WERI-Rb-1 (cell line): ENCODE data around the gene HMGXB4.

Experiments used
- DNase-seq: peaks from one replicate; pipeline ENCODE4 v3.0.0-alpha.2; 2020
- H3K27ac ChIP-seq: fragments of 250-450 bp; sonication (Bioruptor Pico); 2 replicates; pipeline ENCODE4 v1.5.1; 2020; ENCODE audit warnings: mild to moderate bottlenecking, moderate library complexity
- H3K27me3 ChIP-seq: fragments of 250-450 bp; sonication (Bioruptor Pico); 2 replicates; pipeline ENCODE4 v1.5.1; 2021; ENCODE audit warnings: mild to moderate bottlenecking, low read depth, moderate library complexity; ENCODE audit not compliant: insufficient read depth, severe bottlenecking
- H3K36me3 ChIP-seq: fragments of 250-450 bp; sonication (Bioruptor Pico); 2 replicates; pipeline ENCODE4 v1.5.1; 2020; ENCODE audit warnings: mild to moderate bottlenecking, moderate library complexity
- H3K4me3 ChIP-seq: 2 replicates; pipeline ENCODE4 v1.5.1; 2011; ENCODE audit warnings: low read depth, mild to moderate bottlenecking, control low read depth, low read length
- H3K9me3 ChIP-seq: fragments of 250-450 bp; sonication (Bioruptor Pico); 2 replicates; pipeline ENCODE4 v1.5.1; 2021; ENCODE audit warnings: mild to moderate bottlenecking, moderate library complexity; ENCODE audit not compliant: severe bottlenecking
- TF ChIP-seq, protein P1 (sequence below): IDR thresholded peaks from 2 replicates; pipeline ENCODE4 v1.5.1; 2011; ENCODE audit warnings: low read depth, mild to moderate bottlenecking, control low read depth, inconsistent platforms, low read length

HMGXB4 gene

DNA sequence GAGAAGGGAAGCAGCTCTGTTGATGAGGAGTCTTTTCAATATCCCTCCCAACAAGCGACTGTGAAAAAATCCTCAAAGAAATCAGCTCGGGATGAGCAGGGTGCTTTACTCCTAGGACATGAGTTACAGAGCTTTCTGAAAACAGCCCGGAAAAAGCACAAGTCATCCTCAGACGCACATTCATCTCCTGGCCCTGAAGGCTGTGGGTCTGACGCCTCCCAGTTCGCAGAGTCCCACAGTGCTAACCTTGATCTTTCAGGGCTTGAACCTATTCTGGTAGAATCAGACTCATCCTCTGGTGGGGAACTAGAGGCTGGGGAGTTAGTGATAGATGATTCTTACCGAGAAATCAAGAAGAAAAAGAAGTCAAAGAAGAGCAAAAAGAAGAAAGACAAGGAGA, 7.7 kb downstream of the HMGXB4 start:
- H3K9me3 ChIP-seq = no peaks in the 10 kb centered on the region
- DNase-seq = no peak
- H3K27ac ChIP-seq = no peak overlapping the region
- H3K36me3 ChIP-seq = peaks cover 70% of the 10 kb centered on the region
- no peak overlapping the region for H3K4me3 ChIP-seq
- no peaks in the 10 kb centered on the region for H3K27me3 ChIP-seq
- TF ChIP-seq, protein P1, sequence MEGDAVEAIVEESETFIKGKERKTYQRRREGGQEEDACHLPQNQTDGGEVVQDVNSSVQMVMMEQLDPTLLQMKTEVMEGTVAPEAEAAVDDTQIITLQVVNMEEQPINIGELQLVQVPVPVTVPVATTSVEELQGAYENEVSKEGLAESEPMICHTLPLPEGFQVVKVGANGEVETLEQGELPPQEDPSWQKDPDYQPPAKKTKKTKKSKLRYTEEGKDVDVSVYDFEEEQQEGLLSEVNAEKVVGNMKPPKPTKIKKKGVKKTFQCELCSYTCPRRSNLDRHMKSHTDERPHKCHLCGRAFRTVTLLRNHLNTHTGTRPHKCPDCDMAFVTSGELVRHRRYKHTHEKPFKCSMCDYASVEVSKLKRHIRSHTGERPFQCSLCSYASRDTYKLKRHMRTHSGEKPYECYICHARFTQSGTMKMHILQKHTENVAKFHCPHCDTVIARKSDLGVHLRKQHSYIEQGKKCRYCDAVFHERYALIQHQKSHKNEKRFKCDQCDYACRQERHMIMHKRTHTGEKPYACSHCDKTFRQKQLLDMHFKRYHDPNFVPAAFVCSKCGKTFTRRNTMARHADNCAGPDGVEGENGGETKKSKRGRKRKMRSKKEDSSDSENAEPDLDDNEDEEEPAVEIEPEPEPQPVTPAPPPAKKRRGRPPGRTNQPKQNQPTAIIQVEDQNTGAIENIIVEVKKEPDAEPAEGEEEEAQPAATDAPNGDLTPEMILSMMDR = no peak

GRCh38 chr22:35266277-35266676, 9.0 kb downstream of the HMGXB4 start:
- no peaks in the 10 kb centered on the region for H3K9me3 ChIP-seq
- no peak for DNase-seq
- TF ChIP-seq, protein P1 = no peak
- H3K27me3 ChIP-seq = no peaks in the 10 kb centered on the region
- no peak overlapping the region for H3K4me3 ChIP-seq
- no peak overlapping the region for H3K27ac ChIP-seq
- H3K36me3 ChIP-seq = peaks cover 79% of the 10 kb centered on the region

DNA sequence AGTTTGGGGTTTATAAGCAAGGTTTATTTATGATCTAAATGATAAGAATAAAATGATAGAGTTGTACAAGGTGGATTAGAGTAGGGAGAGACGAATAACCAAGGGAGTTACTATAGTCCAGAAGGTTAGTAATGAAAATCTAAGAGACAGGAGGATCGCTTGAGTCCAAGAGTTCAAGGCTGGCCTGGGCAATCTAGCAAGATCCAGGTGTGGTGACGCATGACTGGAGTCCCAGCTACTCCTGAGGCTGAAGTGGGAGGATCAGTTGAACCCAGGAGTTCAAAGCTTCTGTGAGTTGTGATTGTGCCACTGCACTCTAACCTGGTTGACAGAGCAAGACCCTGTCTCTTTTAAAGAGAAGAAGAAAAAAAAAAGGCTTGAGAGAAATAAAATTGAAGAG, 12.3 kb downstream of the HMGXB4 start:
- TF ChIP-seq, protein P1 = no peak
- H3K4me3 ChIP-seq = no peak overlapping the region
- H3K27ac ChIP-seq = no peak overlapping the region
- no peaks in the 10 kb centered on the region for H3K9me3 ChIP-seq
- H3K27me3 ChIP-seq = no peaks in the 10 kb centered on the region
- H3K36me3 ChIP-seq = peaks cover 83% of the 10 kb centered on the region
- no peak for DNase-seq

GRCh38 chr22:35274154-35274871, 17.0 kb downstream of the HMGXB4 start:
- Histone ChIP-seq H3K27me3 (no peaks in the 10 kb centered on the region), H3K4me3 (no peak overlapping the region), H3K27ac (no peak overlapping the region), H3K9me3 (no peaks in the 10 kb centered on the region), H3K36me3 (peaks cover 61% of the 10 kb centered on the region)
- no peak for DNase-seq
- TF ChIP-seq, protein P1 = no peak

DNA sequence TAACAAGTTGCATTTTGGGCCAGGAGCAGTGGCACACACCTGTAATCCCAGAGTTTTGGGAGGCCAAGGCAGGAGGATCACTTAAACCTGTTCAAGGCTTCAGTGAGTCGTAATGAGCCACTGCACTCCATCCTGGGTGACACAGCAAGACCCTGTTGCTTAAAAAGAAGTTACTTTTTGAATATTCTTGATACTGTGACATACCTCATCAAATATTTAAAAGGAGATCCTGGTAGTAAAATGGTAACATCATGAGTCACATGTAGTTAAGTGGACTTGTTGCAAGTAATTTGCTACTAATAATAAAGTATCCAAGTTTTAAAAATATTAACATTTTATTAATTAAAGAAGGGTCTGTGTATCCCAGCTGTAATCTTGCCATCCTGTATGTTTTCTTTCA, 18.3 kb downstream of the HMGXB4 start:
- TF ChIP-seq, protein P1 = no peak
- DNase-seq = no peak
- H3K27me3 ChIP-seq = no peaks in the 10 kb centered on the region
- H3K9me3 ChIP-seq = no peaks in the 10 kb centered on the region
- H3K36me3 ChIP-seq = peaks cover 57% of the 10 kb centered on the region
- H3K27ac ChIP-seq = no peak overlapping the region
- H3K4me3 ChIP-seq = no peak overlapping the region

DNA sequence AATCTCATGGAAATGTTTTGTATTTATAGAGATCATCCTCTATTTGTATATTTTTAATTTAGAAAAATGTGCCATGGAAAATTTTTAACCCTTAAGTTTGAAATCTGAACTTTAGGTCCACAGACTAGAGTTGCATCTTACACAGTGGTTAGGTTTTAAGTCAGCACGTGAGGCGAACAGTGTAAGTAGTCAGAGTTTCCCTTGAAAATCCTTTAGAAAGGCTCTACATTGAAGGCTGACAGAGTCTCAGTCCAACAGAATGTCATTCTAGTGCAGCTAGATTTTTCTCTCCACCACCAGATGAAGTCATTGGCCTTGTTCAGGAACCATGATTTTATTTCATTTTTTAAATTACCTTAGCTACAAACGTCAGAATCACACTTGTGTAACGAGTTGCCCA, 18.7 kb downstream of the HMGXB4 start:
- Histone ChIP-seq H3K9me3 (no peaks in the 10 kb centered on the region), H3K36me3 (peaks cover 59% of the 10 kb centered on the region), H3K27me3 (no peaks in the 10 kb centered on the region), H3K4me3 (no peak overlapping the region), H3K27ac (no peak overlapping the region)
- no peak for DNase-seq
- TF ChIP-seq, protein P1 = no peak
